ENCODE results near the gene SLC24A1.

The SLC24A1 gene

GRCh38 chr15:65653801-65654521, 32.2 kb downstream of the SLC24A1 start:
- DNase-seq, result no peak

DNA sequence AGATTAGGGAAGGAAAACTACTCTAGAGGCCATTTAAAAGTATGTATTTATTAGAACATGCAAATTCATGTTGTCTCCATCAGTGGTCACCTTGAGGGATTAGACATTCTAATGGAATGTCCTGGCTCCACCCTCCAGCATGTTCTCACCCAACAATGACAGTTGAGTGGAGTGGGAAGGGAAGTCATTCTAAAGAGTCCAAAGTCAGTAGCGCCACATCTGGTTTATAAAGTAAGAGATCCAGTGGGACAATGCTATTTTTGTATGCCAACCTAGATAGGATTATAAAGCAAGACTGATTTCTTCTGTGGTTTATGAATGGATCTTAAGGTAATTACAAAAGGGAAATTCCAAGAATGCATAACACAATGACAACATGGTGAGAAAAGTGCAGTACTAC, 33.3 kb downstream of the SLC24A1 start:
- DNase-seq, result no peak

GRCh38 chr15:65655457-65655856, 33.7 kb downstream of the SLC24A1 start:
- no peak for DNase-seq

- DNase-seq, result no peak
Observed at GRCh38 chr15:65659502-65660052, 37.8 kb downstream of the SLC24A1 start.

DNA sequence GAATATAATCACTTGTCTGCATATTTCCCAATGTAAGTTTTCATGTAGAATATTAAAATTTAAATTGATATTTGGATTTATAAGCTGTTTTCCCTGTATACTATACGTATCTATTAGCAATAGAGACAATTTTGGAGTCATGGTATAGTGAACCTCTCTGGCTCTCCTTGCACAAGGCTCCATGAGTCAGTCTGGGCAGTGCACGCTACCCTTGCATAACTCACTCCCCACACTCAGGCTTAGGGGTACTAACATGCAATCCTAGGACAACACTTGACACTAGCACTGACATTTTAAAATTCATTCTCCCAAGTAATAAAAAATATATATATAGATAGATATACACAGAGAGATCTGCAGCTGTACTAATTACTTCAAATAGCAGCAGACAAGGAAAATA, 39.2 kb downstream of the SLC24A1 start:
- DNase-seq, result no peak

DNA sequence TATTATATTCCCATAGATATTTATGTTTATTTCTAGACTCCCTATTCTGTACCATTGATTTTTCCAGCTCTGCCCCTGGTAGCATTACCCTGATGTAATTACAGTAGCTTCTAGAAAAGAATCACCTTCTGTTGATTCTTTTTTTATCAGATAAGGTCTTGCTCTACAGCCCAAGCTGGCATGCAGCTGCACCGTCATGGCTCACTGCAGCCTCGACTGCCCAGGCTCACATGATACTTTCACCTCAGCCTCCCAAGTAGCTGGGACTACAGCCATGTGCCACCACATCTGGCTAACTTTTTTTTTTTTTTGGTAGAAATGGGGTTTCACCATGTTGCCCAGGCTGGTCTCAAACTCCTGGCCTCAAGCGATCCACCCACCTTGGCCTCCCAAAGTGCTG, 41.8 kb downstream of the SLC24A1 start:
- DNase-seq, result no peak

DNA sequence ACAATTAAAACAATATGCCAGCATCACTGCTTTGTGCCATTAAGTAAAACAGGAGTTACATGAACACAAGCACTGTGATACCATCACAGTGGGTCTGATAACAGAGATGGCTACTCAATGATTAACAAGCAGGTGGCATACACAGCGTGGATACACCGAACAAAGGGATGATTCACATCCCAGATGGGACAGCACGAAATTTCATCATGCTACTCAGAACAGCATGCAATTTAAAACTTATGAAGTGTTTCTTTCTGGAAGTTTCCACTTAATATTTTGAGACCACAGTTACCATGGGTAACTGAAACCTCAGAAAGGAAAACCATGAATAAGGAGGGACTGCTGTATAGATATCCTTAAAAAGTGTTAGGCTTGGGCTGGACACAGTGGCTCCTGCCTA, 44.5 kb downstream of the SLC24A1 start:
- DNase-seq, result no peak

GRCh38 chr15:65675551-65675950, 53.8 kb downstream of the SLC24A1 start:
- DNase-seq, result no peak

- DNase-seq, result no peak
Observed at GRCh38 chr15:65676123-65676522, 54.4 kb downstream of the SLC24A1 start.

DNA sequence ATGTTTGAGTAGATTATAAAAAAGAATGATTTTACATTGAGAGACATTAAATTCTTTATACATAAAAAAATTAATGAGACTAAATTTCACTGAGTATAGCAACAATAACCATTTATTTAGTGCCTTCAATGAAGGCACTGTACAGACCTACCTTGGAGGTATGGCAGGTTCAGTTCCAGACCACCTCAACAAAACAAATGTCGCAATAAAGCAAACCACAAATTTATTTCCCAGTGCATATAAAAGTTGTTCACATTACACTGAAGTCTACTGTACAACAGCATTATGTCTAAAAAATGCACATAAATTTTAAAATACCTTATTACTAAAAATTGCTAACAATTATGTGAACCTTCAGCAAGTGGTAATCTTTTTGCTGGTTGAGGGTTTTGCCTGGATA, 58.8 kb downstream of the SLC24A1 start:
- no peak for DNase-seq

DNA sequence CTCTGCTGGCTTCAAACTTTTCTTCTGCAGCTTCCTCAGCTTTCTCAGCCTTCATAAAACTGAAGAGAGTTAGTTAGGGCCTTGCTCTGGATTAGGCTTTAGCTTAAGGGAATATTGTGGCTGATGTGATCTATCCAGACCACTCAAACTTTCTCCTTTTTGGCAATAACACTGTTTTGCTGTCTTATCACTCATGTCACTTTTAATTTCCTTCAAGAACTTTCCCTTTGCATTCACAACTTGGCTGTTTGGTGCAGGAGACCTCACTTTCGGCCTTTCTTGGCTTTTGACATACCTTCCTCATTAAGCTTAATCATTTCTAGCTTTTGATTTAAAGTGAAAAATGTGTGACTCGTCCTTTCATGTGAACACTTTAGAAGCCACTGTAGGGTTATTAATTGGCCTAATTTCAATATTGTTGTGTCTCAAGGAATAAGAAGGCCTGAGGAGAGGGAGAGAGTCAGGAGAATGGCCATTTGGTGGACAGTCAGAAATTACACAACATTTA, 60.7 kb downstream of the SLC24A1 start:
- DNase-seq, result no peak

GRCh38 chr15:65688462-65688861, 66.7 kb downstream of the SLC24A1 start:
- no peak for DNase-seq

DNA sequence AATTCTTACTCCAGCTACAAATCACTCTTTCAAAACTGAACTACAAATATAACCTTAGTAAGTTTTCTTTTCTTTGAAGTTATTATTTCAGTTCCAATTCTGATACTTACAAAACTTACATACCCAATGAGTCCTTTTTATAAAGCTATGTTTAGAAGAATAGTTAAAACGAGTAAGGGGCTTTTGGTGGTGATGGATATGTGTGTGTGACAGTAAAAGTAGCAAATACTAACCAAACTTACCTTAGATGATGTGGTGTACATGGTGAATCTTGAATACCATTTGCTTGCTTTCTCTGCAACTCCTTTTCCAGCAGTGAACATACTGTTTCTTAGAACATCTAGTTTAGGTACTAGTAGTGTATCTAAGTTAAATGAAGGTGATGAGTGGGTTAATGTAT, 68.4 kb downstream of the SLC24A1 start:
- no peak for DNase-seq

DNA sequence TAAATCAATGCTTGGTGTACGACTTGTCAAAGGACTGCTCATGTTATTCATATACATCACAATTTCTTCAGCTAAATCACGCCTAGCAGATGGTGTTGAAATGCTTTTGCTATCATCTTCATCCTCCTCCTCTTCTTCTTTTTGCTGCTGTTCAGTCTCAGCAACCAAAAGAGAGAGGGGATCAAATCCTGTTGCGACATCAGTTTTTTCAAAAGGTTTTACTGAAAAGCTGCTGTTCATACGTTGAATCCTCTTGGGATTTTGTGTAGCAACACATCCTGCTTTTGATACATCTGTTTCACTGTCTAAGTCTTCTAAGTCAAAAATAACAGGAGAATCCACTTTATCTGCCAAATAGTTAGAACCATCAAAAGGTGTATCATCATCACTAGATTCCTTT, 69.0 kb downstream of the SLC24A1 start:
- no peak for DNase-seq

- no peak for DNase-seq
Observed at GRCh38 chr15:65695081-65695480, 73.3 kb downstream of the SLC24A1 start.
